DND-41 (cell line): ENCODE results near the gene PCDHGA6.

Experiments
- ATAC-seq: fragments of 200-7000 bp; cut with Tn5 transposase; 3 replicates; pipeline ENCODE4 v1.9.1; 2021; ENCODE audit warnings: low read depth; ENCODE audit not compliant: insufficient read depth
- DNase-seq: peaks from one replicate; pipeline ENCODE4 v3.0.0-alpha.2; 2020
- H2AFZ ChIP-seq: 2 replicates; pipeline ENCODE4 v1.6.0; 2012; ENCODE audit warnings: low read depth, low read length
- H3K27ac ChIP-seq: 2 replicates; pipeline ENCODE4 v1.5.1; 2012; ENCODE audit warnings: low read length, inconsistent platforms
- H3K27me3 ChIP-seq: fragments of 200-600 bp; sonication (generic); 2 replicates; pipeline ENCODE4 v1.6.0; 2012; ENCODE audit warnings: low read length, mild to moderate bottlenecking, inconsistent platforms; ENCODE audit not compliant: insufficient read depth, poor library complexity
- H3K36me3 ChIP-seq: 2 replicates; pipeline ENCODE4 v1.5.1; 2012; ENCODE audit warnings: low read length, inconsistent platforms; ENCODE audit not compliant: insufficient read depth
- H3K4me1 ChIP-seq: 2 replicates; pipeline ENCODE4 v1.5.1; 2012; ENCODE audit warnings: mild to moderate bottlenecking, low read length; ENCODE audit not compliant: insufficient read depth
- H3K4me2 ChIP-seq: 2 replicates; pipeline ENCODE4 v1.6.0; 2012; ENCODE audit warnings: mild to moderate bottlenecking, moderate library complexity, low read length, inconsistent platforms; ENCODE audit not compliant: insufficient read depth
- H3K4me3 ChIP-seq, 2 experiments: fragments of 200-600 bp in 1 of 2; shearing (Covaris generic) in 1 of 2; 2 replicates each; pipeline ENCODE4 v1.5.1; 2012 to 2016; ENCODE audit warnings: inconsistent platforms in 2 of 2, low read length in 2 of 2, mild to moderate bottlenecking in 2 of 2, low read depth in 1 of 2, moderate library complexity in 1 of 2
- H3K79me2 ChIP-seq: 2 replicates; pipeline ENCODE4 v1.6.0; 2012; ENCODE audit warnings: low read length, inconsistent platforms; ENCODE audit not compliant: insufficient read depth
- H3K9ac ChIP-seq: 2 replicates; pipeline ENCODE4 v1.6.0; 2012; ENCODE audit warnings: low read depth, mild to moderate bottlenecking, inconsistent platforms, low read length, moderate library complexity
- H3K9me3 ChIP-seq: 2 replicates; pipeline ENCODE4 v1.5.1; 2012; ENCODE audit warnings: low read length, moderate library complexity, mild to moderate bottlenecking, inconsistent platforms; ENCODE audit not compliant: insufficient read depth, severe bottlenecking
- H4K20me1 ChIP-seq: 2 replicates; pipeline ENCODE4 v1.6.0; 2012; ENCODE audit warnings: low read length; ENCODE audit not compliant: insufficient read depth
- EZH2 ChIP-seq: IDR thresholded peaks from 3 replicates; pipeline ENCODE4 v1.6.1; 2012; ENCODE audit warnings: borderline replicate concordance, low read depth, mild to moderate bottlenecking, moderate library complexity, low read length, inconsistent platforms; ENCODE audit not compliant: severe bottlenecking
- TF ChIP-seq, protein P1 (sequence below): IDR thresholded peaks from 2 replicates; pipeline ENCODE4 v1.5.1; 2012; ENCODE audit warnings: borderline replicate concordance, low read length, moderate library complexity, mild to moderate bottlenecking; ENCODE audit not compliant: poor library complexity, severe bottlenecking; ENCODE audit errors: extremely low read depth

PCDHGA6 gene

DNA sequence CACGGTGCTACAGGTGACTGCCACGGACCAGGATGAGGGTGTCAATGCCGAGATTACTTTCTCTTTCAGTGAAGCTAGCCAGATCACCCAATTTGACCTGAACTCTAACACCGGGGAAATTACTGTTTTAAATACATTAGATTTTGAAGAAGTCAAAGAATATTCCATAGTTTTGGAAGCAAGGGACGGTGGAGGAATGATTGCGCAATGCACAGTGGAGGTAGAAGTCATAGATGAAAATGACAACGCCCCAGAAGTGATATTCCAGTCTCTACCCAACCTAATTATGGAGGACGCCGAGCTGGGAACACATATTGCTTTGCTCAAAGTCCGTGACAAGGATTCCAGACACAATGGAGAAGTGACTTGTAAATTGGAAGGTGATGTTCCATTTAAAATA lies 15.0 kb downstream of the PCDHGA6 start:
- no peak overlapping the region for H3K9ac ChIP-seq
- no peak overlapping the region for H3K4me2 ChIP-seq
- H3K79me2 ChIP-seq, result no peaks in the 10 kb centered on the region
- no peaks in the 10 kb centered on the region for H4K20me1 ChIP-seq
- DNase-seq (no peak), ATAC-seq (no peak)
- no peak overlapping the region for H3K4me3 ChIP-seq
- no peaks in the 10 kb centered on the region for H3K36me3 ChIP-seq
- H3K9me3 ChIP-seq, result no peaks in the 10 kb centered on the region
- H3K4me1 ChIP-seq, result no peaks in the 10 kb centered on the region
- H3K27ac ChIP-seq, result no peak overlapping the region
- TF ChIP-seq EZH2, result no peak
- TF ChIP-seq, protein P1, sequence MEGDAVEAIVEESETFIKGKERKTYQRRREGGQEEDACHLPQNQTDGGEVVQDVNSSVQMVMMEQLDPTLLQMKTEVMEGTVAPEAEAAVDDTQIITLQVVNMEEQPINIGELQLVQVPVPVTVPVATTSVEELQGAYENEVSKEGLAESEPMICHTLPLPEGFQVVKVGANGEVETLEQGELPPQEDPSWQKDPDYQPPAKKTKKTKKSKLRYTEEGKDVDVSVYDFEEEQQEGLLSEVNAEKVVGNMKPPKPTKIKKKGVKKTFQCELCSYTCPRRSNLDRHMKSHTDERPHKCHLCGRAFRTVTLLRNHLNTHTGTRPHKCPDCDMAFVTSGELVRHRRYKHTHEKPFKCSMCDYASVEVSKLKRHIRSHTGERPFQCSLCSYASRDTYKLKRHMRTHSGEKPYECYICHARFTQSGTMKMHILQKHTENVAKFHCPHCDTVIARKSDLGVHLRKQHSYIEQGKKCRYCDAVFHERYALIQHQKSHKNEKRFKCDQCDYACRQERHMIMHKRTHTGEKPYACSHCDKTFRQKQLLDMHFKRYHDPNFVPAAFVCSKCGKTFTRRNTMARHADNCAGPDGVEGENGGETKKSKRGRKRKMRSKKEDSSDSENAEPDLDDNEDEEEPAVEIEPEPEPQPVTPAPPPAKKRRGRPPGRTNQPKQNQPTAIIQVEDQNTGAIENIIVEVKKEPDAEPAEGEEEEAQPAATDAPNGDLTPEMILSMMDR, result no peak
- no peaks in the 10 kb centered on the region for H3K27me3 ChIP-seq
- no peak overlapping the region for H2AFZ ChIP-seq

DNA sequence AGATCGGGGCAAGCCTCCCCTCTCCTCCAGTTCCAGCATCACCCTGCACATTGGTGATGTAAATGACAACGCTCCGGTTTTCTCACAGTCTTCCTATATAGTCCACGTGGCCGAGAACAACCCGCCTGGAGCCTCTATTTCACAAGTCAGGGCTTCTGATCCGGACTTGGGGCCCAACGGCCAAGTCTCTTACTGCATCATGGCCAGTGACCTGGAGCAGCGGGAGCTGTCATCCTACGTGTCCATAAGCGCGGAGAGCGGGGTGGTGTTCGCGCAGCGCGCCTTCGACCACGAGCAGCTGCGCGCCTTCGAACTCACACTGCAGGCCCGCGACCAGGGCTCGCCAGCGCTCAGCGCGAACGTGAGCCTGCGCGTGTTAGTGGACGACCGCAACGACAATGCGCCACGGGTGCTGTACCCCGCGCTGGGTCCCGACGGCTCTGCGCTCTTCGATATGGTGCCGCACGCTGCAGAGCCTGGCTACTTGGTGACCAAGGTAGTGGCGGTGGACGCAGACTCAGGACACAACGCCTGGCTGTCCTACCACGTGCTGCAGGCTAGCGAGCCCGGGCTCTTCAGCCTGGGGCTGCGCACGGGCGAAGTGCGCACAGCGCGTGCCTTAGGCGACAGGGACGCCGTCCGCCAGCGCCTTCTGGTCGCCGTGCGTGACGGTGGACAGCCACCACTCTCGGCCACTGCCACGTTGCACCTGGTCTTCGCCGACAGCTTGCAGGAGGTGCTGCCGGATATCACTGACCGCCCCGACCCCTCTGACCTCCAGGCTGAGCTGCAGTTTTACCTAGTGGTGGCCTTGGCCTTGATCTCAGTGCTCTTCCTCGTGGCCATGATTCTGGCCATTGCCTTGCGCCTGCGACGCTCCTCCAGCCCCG lies 15.7 kb downstream of the PCDHGA6 start:
- no peaks in the 10 kb centered on the region for H3K4me1 ChIP-seq
- H4K20me1 ChIP-seq, result no peaks in the 10 kb centered on the region
- no peak for ATAC-seq
- H2AFZ ChIP-seq, result no peak overlapping the region
- no peaks in the 10 kb centered on the region for H3K9me3 ChIP-seq
- H3K4me2 ChIP-seq, result no peak overlapping the region
- no peak overlapping the region for H3K9ac ChIP-seq
- H3K79me2 ChIP-seq, result no peaks in the 10 kb centered on the region
- no peaks in the 10 kb centered on the region for H3K36me3 ChIP-seq
- TF ChIP-seq, protein P1, result no peak
- no peak for TF ChIP-seq EZH2
- no peak overlapping the region for H3K4me3 ChIP-seq
- H3K27me3 ChIP-seq, result no peaks in the 10 kb centered on the region
- H3K27ac ChIP-seq, result no peak overlapping the region
- no peak for DNase-seq

DNA sequence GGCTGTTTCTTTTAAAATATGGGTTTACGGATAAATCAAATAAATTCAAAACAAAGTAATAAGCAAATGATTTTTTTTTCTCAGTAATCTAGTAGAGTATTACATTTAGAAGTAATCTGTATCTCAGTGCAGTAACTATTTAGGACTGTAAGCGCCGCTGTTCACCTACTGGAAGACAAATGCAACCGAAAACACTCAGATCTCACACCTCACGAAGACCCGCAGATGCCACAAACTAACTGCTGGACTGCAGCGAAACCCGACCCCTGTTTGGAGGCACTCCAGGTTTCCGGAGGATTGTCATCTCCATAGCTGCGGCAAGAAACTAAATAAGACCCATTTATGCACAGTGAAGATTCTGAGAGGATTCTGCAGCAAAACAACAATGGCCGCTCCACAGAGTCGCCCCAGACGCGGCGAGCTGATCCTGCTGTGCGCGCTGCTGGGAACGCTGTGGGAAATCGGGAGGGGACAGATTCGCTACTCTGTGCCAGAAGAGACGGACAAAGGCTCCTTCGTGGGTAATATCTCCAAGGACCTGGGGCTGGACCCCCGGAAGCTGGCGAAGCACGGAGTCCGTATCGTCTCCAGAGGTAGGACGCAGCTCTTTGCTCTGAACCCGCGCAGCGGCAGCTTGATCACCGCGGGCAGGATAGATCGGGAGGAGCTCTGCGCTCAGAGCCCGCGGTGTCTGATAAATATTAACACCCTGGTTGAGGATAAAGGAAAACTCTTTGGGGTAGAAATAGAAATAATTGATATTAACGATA lies 18.9 kb downstream of the PCDHGA6 start, which contains the start of gene PCDHGA8:
Gene PCDHGA8, plus strand, starts transcription at position 205 of the 770 bp plus-strand sequence. Its CDS starts 181 bp downstream, at position 386.
- H3K4me3 ChIP-seq, result no peak within 1 kb of the TSS
- DNase-seq (no peak), ATAC-seq (no peak)
- H3K9me3 ChIP-seq, result no peaks in the 10 kb centered on the region
- no peaks in the 10 kb centered on the region for H4K20me1 ChIP-seq
- H3K4me1 ChIP-seq, result no peaks in the 10 kb centered on the region
- H3K9ac ChIP-seq, result no peak within 1 kb of the TSS
- H3K36me3 ChIP-seq, result no peaks in the 10 kb centered on the region
- H3K27ac ChIP-seq, result no peak within 1 kb of the TSS
- no peak within 1 kb of the TSS for H2AFZ ChIP-seq
- TF ChIP-seq, protein P1, result no peak
- H3K4me2 ChIP-seq, result no peak within 1 kb of the TSS
- no peaks in the 10 kb centered on the region for H3K27me3 ChIP-seq
- H3K79me2 ChIP-seq, result no peaks in the 10 kb centered on the region
